HG02943 (cell line): ENCODE results near the gene HNRNPF.
"Not testable (repeated sequence)": the region's sequence is repeated elsewhere in the genome, so short reads cannot be mapped to it uniquely, and the experiment has no call there.

Source experiments
- ATAC-seq: cut with Tn5 transposase; IDR thresholded peaks from one replicate; pipeline ENCODE4 v1.9.1; 2021; ENCODE audit warnings: mild to moderate bottlenecking, low read depth, moderate library complexity; ENCODE audit not compliant: unreplicated experiment

Gene HNRNPF

DNA sequence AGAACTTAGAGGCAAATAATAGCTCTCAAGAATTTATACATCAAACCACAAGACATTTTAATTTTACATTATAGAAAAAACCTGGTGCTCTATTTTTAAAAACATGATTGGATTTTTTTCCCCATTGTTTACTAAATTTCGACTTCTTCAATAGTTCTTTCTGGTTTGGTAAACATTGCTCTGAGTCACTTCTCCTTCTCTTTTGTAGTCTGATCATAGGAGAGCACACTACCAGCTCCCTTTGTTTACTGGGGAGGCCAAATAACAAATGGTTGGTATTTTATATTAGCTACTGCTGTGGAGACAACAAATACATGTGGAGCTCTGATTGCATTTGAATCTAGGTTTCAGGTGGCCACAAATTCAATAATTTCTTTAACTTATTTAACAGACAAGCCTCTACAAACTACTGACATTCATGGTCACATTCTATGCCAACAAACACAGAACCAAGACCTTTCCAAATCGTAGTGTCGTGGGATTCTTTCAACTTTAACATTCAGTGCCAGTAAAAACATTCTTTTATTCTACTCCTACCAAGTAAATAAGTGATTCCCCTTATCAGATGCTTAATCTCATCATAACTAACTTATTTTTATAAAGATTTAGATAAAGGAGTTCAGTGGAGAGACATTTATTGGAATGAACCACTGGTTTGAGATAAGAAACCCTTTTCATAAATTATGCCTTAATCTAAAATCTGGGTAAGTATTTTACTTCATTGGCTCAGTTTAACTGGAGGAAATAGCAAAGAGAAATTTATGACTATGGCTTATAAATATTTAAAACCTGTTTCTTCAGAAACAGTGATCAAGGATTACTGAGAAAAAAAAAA lies 55.3 kb downstream of the HNRNPF start:
- no peak for ATAC-seq

- ATAC-seq, result no peak
Observed at GRCh38 chr10:43352951-43353350, 56.0 kb downstream of the HNRNPF start.

- ATAC-seq, result no peak
Observed at GRCh38 chr10:43351301-43351700, 57.7 kb downstream of the HNRNPF start.

- no peak for ATAC-seq
Observed at GRCh38 chr10:43350686-43351085, 58.3 kb downstream of the HNRNPF start.

DNA sequence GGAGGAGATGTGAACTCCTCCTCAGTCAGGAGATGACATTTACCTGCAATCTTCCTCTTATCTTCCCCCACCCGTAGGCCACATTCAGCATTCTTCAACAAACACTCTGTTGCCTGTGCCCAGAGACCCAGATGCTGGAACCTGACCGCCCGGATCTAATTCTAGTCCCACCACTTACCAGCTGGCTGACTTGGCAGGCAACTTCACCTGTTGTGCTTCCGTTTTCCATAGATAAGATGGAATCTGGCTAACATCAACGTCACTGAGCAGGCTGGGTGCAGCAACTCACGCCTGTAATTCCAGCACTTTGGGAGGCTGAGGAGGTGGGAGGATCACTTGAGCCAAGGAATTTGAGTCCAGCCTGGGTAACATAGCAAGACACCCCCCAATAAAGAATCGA lies 58.8 kb downstream of the HNRNPF start:
- ATAC-seq, result no peak

GRCh38 chr10:43348511-43349312 lies 60.3 kb downstream of the HNRNPF start:
- peak; percentile 98 for ATAC-seq

DNA sequence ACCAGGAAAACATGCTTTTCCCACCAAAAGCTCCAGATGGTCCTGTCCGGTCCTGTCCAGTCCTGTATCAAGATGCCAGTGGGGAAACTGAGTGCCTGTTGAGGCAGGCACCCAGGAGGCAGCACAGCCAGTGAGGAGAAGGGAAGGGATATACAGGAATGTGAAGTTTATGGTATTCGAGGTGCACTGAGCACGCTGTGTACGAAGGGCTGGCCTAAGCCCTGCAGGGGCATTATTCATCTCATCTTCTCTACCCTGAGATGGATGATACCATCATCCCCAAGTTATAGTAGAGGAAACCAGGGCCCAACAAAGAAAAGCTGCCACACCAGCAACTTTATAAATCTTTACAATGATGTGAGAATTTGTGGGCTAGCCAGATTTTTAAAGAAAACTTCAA lies 61.0 kb downstream of the HNRNPF start:
- ATAC-seq, result no peak

GRCh38 chr10:43344051-43344450 lies 64.9 kb downstream of the HNRNPF start:
- no peak for ATAC-seq

- no peak for ATAC-seq
Observed at GRCh38 chr10:43343126-43343525, 65.9 kb downstream of the HNRNPF start.

DNA sequence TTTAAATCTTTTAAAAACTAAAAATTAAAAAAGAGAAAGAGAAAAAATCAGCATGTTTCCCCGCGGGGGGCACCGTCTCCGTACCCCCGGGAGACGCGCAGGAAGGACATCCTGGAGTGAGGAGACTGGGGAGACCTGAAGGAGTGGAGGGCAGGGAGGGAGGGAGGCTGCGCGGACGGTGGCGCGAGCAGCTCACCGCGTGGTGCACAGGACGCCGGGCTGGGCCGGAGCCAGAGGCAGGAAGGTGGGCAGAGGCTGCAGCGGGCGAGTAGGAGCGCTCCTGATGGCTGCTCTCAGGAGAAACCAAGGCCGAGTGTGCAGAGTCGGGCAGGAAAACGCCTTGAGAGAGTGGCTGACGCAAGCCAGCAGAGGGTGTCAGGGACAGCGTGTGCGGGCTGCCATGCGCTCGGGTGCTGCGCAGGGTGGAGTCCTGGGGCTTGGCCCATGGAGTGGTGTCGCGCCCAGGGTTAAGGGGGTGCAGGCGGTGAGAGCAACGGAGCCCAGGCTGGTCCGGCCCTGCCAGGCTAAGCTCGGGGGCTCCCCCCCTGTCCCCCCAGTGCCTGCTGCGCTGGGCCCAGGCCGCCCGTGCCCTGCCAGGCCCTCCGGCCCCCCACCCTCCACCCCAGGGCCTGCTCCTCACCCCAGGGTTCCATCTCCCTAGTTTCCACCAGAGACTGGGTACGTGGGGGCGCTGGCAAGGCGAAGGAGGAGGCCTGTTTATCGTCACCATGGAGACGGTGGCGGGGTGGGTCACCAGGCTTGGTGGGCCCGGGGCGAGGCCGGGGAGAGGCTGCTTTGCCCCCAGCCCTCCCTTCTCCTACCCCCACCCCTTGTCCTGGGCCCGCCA lies 66.5 kb downstream of the HNRNPF start:
- ATAC-seq, result no peak

DNA sequence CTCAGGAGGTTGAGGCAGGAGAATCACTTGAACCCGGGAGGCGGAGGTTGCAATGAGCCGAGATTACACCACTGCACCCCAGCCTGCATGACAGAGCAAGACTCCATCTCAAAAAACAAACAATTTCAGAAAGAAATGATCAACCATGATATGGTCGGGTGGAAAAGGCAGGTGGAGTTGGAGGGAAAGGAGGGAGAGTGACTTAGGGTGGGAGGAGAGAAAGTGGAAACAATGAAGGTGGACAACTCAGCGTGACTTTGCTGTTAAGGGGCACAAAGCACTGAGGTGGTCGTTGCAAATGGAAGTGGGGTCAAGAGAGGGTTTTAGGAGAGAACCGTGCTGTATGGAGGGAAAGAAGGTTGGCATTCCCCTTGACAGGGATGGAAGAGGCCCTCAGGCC lies 67.5 kb downstream of the HNRNPF start:
- ATAC-seq, result no peak

DNA sequence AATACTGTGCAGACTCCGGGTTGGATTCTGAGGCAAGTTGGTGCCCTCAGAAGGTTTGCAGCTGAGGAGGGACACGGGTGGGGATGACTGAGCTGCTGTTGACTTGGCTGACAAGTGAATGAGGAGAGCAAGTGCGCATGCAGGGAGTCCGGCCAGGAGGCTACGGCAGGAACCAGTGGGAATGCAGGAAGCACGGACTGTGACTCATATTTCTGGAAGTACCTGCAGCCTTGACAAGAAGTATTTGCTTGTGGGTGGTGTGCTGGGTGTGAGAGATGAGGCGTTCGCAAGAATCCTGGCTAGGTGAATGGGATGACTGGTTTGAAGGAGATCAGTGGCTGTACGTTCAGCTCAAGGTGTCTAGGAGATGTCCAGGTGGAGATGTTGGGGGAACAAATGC lies 68.4 kb downstream of the HNRNPF start:
- ATAC-seq, result no peak

DNA sequence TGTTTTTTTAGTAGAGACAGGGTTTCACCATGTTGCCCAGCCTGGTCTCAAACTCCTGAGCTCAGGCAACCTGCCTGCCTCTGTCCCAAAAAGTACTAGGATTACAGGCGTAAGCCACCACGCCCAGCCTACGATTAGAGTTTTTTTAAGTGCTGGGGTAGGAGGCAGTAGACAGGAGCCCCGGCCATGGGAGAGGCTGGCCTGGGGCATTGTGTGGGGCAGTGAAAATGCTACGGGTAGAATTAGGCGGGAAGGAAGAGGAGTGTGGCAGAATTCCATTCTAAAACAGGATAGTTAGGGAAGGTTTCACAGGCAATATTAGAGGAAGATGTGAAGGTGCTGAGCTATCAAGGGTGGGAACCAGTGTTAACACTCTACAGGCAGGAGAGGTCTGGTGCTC lies 68.9 kb downstream of the HNRNPF start:
- no peak for ATAC-seq

- ATAC-seq, result no peak
Observed at GRCh38 chr10:43339136-43339535, 69.8 kb downstream of the HNRNPF start.

DNA sequence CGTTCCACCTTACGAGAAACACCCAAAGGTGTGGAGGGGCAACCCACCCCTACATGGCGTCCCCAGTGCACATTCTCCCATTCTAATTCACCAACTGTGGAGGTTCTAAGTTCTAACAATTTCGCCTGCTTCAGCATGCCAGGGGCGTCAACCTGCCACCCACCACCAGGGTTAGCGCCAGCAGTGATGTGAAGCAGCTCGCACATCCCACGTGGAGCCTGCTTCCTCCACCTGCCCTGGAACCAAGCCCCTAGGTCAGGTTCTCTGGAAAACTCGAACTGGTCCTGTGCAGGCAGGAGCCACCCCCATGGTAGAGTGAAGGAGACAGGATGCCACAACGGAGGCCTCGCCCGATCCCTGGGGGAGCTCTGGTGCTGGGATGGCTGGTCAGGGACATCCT lies 70.9 kb downstream of the HNRNPF start:
- ATAC-seq, result no peak

- ATAC-seq, result not testable (repeated sequence)
Observed at GRCh38 chr10:43337536-43337935, 71.5 kb downstream of the HNRNPF start.

GRCh38 chr10:43336641-43337318 lies 72.2 kb downstream of the HNRNPF start:
- no peak for ATAC-seq

GRCh38 chr10:43336061-43336460 lies 72.9 kb downstream of the HNRNPF start:
- ATAC-seq, result no peak
